T-helper 9 cell (primary cell): ENCODE data around the gene CASKIN1.
"Not testable (repeated sequence)": the region's sequence is repeated elsewhere in the genome, so short reads cannot be mapped to it uniquely, and the experiment has no call there.

ENCODE experiments used
- DNase-seq: peaks from one replicate; pipeline ENCODE4 v3.0.0-alpha.2; 2020

CASKIN1 gene

GRCh38 chr16:2154533-2155090, 41.8 kb downstream of the CASKIN1 start:
- no peak for DNase-seq

GRCh38 chr16:2152695-2153506, 43.5 kb downstream of the CASKIN1 start:
- DNase-seq: no peak

- no peak for DNase-seq
Measured at GRCh38 chr16:2151188-2152091, 45.0 kb downstream of the CASKIN1 start.

GRCh38 chr16:2150418-2151187, 45.8 kb downstream of the CASKIN1 start:
- DNase-seq: no peak

GRCh38 chr16:2149630-2150417, 46.6 kb downstream of the CASKIN1 start:
- DNase-seq: no peak

GRCh38 chr16:2148714-2149629, 47.4 kb downstream of the CASKIN1 start:
- peak; percentile 26 for DNase-seq

- DNase-seq: peak; percentile 51
Measured at GRCh38 chr16:2147981-2148671, 48.3 kb downstream of the CASKIN1 start, which contains the start of gene RAB26. RAB26 (plus strand) TSS chr16:2148625; CDS start chr16:2148784, 159 bp downstream.

- DNase-seq: no peak
Measured at GRCh38 chr16:2147378-2147777, 49.0 kb downstream of the CASKIN1 start.

- DNase-seq: no peak
Measured at GRCh38 chr16:2145843-2146242, 50.6 kb downstream of the CASKIN1 start.

GRCh38 chr16:2143878-2144485, 52.4 kb downstream of the CASKIN1 start:
- DNase-seq: no peak

- no peak for DNase-seq
Measured at GRCh38 chr16:2142942-2143877, 53.2 kb downstream of the CASKIN1 start.

- DNase-seq: peak; percentile 99
Measured at GRCh38 chr16:2135770-2136490, 60.5 kb downstream of the CASKIN1 start, which contains the start of gene PKD1. PKD1 (minus strand) TSS chr16:2135898; CDS start chr16:2135689, 209 bp downstream.

- not testable (repeated sequence) for DNase-seq
Measured at GRCh38 chr16:2135071-2135470, 61.3 kb downstream of the CASKIN1 start.

GRCh38 chr16:2133797-2134196, 62.6 kb downstream of the CASKIN1 start:
- DNase-seq: not testable (repeated sequence)

- not testable (repeated sequence) for DNase-seq
Measured at GRCh38 chr16:2129890-2130447, 66.4 kb downstream of the CASKIN1 start.

GRCh38 chr16:2129251-2129650, 67.2 kb downstream of the CASKIN1 start:
- DNase-seq: not testable (repeated sequence)
